T-helper 2 cell treated with Interferon-gamma antibody and Interleukin-4, amounts not matched to agents 100 ng/mL and 5 ng/mL, for 36 hours (primary cell): ENCODE results near the gene BUB1B. TPM values are rescaled to one million over a fixed set of nuclear protein-coding genes. Genes with fewer than 3 reads are reported as not detected.

ENCODE experiments used
- intact Hi-C: fragments of 100-400 bp; cut with micrococcal nuclease; formaldehyde crosslinking; loops from one replicate; pipeline ENCODE4 v1.15.1; 2023
- total RNA-seq: library from RNA; stranded (reverse); gene quantifications from 2 replicates; pipeline ENCODE4 v1.2.3, GENCODE V29; 2022

Gene BUB1B
- total RNA-seq, 1 donor from 2014 or later, result 86.8 TPM

GRCh38 chr15:40252438-40253166, 91.7 kb downstream of the BUB1B start:
- intact Hi-C loops, result loop anchor here (5.0 kb wide), 1 partner anchor 35 kb away; no protein-coding TSS in a partner anchor

GRCh38 chr15:40253167-40253790, 92.4 kb downstream of the BUB1B start:
- intact Hi-C loops, result loop anchor here (5.0 kb wide), 1 partner anchor 36 kb away; no protein-coding TSS in a partner anchor

- intact Hi-C loops, result loop anchor here (5.0 kb wide), 1 partner anchor 37 kb away; no protein-coding TSS in a partner anchor
These were observed 93.6 kb downstream of the BUB1B start for GRCh38 chr15:40254452-40254851.

GRCh38 chr15:40255033-40255432, 94.2 kb downstream of the BUB1B start:
- intact Hi-C loops, result no loop called here

GRCh38 chr15:40256638-40257235, 95.9 kb downstream of the BUB1B start:
- intact Hi-C loops, result no loop called here

GRCh38 chr15:40257656-40258450, 97.0 kb downstream of the BUB1B start:
- intact Hi-C loops, result no loop called here

- intact Hi-C loops, result no loop called here
These were observed 97.7 kb downstream of the BUB1B start for GRCh38 chr15:40258544-40258943.

- intact Hi-C loops, result no loop called here
These were observed 98.2 kb downstream of the BUB1B start for GRCh38 chr15:40259021-40259420.

GRCh38 chr15:40263024-40263754, 102.3 kb downstream of the BUB1B start:
- intact Hi-C loops, result no loop called here

- intact Hi-C loops, result no loop called here
These were observed 103.7 kb downstream of the BUB1B start for GRCh38 chr15:40264321-40265153.

- intact Hi-C loops, result no loop called here
These were observed 104.5 kb downstream of the BUB1B start for GRCh38 chr15:40265355-40265754.

- intact Hi-C loops, result no loop called here
These were observed 105.0 kb downstream of the BUB1B start for GRCh38 chr15:40265875-40266274.

- intact Hi-C loops, result no loop called here
These were observed 106.0 kb downstream of the BUB1B start for GRCh38 chr15:40266828-40267304.

- intact Hi-C loops, result no loop called here
These were observed 106.8 kb downstream of the BUB1B start for GRCh38 chr15:40267670-40268069.

GRCh38 chr15:40269604-40270003, 108.7 kb downstream of the BUB1B start:
- intact Hi-C loops, result loop anchor here (10.0 kb wide), 1 partner anchor 585 kb away; no protein-coding TSS in a partner anchor

- intact Hi-C loops, result loop anchor here (10.0 kb wide), 1 partner anchor 586 kb away; no protein-coding TSS in a partner anchor
These were observed 109.6 kb downstream of the BUB1B start for GRCh38 chr15:40270246-40270995.
